ENCODE measurements around the gene MRPL9. TPM values are rescaled to one million over a fixed set of nuclear protein-coding genes. Genes with fewer than 3 reads are reported as not detected.
A peak's percentile ranks its signal among the peaks of the same experiment; 100 is the strongest.

The MRPL9 gene
- total RNA-seq, result 10 to 100 TPM; 47.9 to 65.7 TPM

GRCh38 chr1:151762941-151763921 lies at the start of gene MRPL9:
TSS of gene MRPL9 (minus strand) at chr1:151763496. CDS start at chr1:151763479, 17 bp downstream.
- Histone ChIP-seq H3K27me3 (replicated peaks; ENCODE audit: insufficient read depth) (no peaks in the 10 kb centered on the region), H3K27ac (peak within 1 kb of the TSS; percentile 85 to 90), H3K4me3 (peak within 1 kb of the TSS; percentile 88), H3K36me3 (peaks cover 11% of the 10 kb centered on the region), H3K4me1 (ENCODE audit: control insufficient read depth in 1 of 2, low read depth in 2 of 2) (peaks cover 8 to 13% of the 10 kb centered on the region in 2 donors), H3K9me3 (no peaks in the 10 kb centered on the region)
- TF ChIP-seq CTCF (IDR thresholded peaks at IDR 0.05), result no peak
- peak; percentile 68 for ATAC-seq (ENCODE audit: insufficient number of reproducible peaks, low FRiP score, low read depth)
- DNase-seq (ENCODE audit: low spot score), result peak; percentile 38

GRCh38 chr1:151811181-151811580 lies 47.9 kb upstream of the MRPL9 start:
- TF ChIP-seq CTCF (IDR thresholded peaks at IDR 0.05), result no peak
- Histone ChIP-seq H3K4me3 (no peak overlapping the region), H3K27ac (no peak overlapping the region), H3K9me3 (no peaks in the 10 kb centered on the region), H3K36me3 (no peaks in the 10 kb centered on the region), H3K4me1 (ENCODE audit: control insufficient read depth in 1 of 2, low read depth in 2 of 2) (no peaks in the 10 kb centered on the region), H3K27me3 (replicated peaks; ENCODE audit: insufficient read depth) (no peaks in the 10 kb centered on the region)
- ATAC-seq (ENCODE audit: insufficient number of reproducible peaks, low FRiP score, low read depth), result no peak
- no peak for DNase-seq (ENCODE audit: low spot score)

- Histone ChIP-seq H3K9me3 (no peaks in the 10 kb centered on the region), H3K27ac (no peak overlapping the region)
Observed at GRCh38 chr1:151809985-151810556, 46.8 kb upstream of the MRPL9 start.

DNA sequence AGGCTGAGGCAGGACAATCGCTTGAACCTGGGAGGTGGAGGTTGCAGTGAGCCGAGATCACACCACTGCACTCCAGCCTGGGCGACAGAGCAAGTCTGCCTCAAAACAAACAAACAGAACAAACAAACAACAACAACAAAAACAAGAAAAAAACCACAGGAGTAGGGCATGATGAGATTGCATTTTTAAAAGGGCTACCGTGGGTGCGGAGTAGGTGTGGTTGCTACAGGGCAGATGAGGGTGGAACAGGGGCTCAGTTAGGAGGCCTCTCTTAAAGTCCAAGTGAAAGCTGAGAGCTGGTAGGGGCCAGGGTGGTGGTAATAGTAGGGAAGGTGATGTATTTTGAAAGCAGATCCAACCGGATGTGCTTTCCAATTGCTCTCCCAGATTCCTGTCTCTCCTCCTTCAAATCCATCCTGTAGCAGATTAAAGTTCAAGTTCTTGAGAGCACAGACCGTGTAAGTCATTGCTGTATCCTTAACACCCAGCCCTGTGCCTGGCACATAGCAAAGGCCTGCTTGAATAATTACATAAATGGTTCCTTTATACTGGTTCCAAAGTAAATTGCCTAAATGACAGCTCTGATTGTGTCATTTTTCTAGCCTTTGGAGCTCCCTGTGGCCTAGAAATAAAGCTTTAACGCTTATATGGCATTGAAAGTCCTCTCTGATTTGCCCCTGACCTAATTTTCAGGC lies 46.1 kb upstream of the MRPL9 start:
- no peak for TF ChIP-seq CTCF (IDR thresholded peaks at IDR 0.05)
- no peaks in the 10 kb centered on the region for H3K9me3 ChIP-seq
- H3K27ac ChIP-seq, result no peak overlapping the region
- no peaks in the 10 kb centered on the region for H3K36me3 ChIP-seq
- no peak for ATAC-seq (ENCODE audit: insufficient number of reproducible peaks, low FRiP score, low read depth)
- H3K4me3 ChIP-seq, result no peak overlapping the region
- no peaks in the 10 kb centered on the region for H3K27me3 ChIP-seq (replicated peaks; ENCODE audit: insufficient read depth)
- DNase-seq (ENCODE audit: low spot score), result no peak
- no peaks in the 10 kb centered on the region for H3K4me1 ChIP-seq (ENCODE audit: control insufficient read depth in 1 of 2, low read depth in 2 of 2)

More at GRCh38 chr1:151809985-151810556, 46.8 kb upstream of the MRPL9 start:
- DNase-seq (ENCODE audit: low spot score) (no peak), ATAC-seq (ENCODE audit: insufficient number of reproducible peaks, low FRiP score, low read depth) (no peak)
- Histone ChIP-seq H3K4me1 (ENCODE audit: control insufficient read depth in 1 of 2, low read depth in 2 of 2) (no peaks in the 10 kb centered on the region), H3K27me3 (replicated peaks; ENCODE audit: insufficient read depth) (no peaks in the 10 kb centered on the region), H3K36me3 (no peaks in the 10 kb centered on the region), H3K4me3 (no peak overlapping the region)
- no peak for TF ChIP-seq CTCF (IDR thresholded peaks at IDR 0.05)

DNA sequence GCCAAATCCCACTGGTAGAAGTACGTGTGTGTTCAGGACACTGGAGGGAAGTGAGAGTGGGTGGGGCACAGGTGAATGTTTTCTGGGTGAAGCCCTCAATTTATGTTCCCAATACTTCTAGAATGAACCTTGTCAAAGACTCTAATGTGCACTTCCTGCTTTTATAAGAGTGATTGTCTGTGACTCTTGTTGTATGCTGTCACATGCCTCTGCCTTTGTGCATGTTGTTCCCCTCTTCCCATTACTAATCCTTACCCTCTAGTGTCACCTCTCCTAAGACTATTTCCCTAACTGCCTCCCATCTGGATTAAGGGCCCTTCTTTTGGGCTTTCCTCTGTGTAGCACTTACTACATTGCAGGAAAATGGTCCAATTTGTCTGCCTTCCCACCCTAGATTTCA lies 44.5 kb upstream of the MRPL9 start:
- Histone ChIP-seq H3K27me3 (replicated peaks; ENCODE audit: insufficient read depth) (no peaks in the 10 kb centered on the region), H3K9me3 (no peaks in the 10 kb centered on the region), H3K4me3 (no peak overlapping the region), H3K36me3 (no peaks in the 10 kb centered on the region), H3K4me1 (ENCODE audit: control insufficient read depth in 1 of 2, low read depth in 2 of 2) (no peaks in the 10 kb centered on the region), H3K27ac (no peak overlapping the region)
- no peak for DNase-seq (ENCODE audit: low spot score)
- ATAC-seq (ENCODE audit: insufficient number of reproducible peaks, low FRiP score, low read depth), result no peak
- no peak for TF ChIP-seq CTCF (IDR thresholded peaks at IDR 0.05)
